Mesenchymal stem cell (in vitro differentiated cells and primary cell): Measurements from ENCODE around the gene FAM168B.

Source experiments
- DNase-seq: peaks from one replicate; pipeline ENCODE4 v3.0.0-alpha.2; 2013
- H2AFZ ChIP-seq: one replicate; pipeline ENCODE4 v1.6.1; 2013; ENCODE audit warnings: low read depth, mild to moderate bottlenecking, control low read depth, inconsistent platforms, low read length, moderate library complexity
- H2AK5ac ChIP-seq: 2 replicates; pipeline ENCODE4 v1.6.1; 2013; ENCODE audit warnings: low read length, moderate library complexity, mild to moderate bottlenecking, inconsistent platforms; ENCODE audit not compliant: severe bottlenecking
- H2BK120ac ChIP-seq: one replicate; pipeline ENCODE4 v1.6.1; 2013; ENCODE audit warnings: low read depth, mild to moderate bottlenecking, inconsistent platforms, low read length, moderate library complexity
- H2BK12ac ChIP-seq, 2 experiments: one replicate each; pipeline ENCODE4 v1.6.1; 2013; ENCODE audit warnings: inconsistent platforms in 2 of 2, low read length in 2 of 2, mild to moderate bottlenecking in 2 of 2, moderate library complexity in 2 of 2, control low read depth in 1 of 2
- H2BK15ac ChIP-seq: one replicate; pipeline ENCODE4 v1.6.1; 2013; ENCODE audit warnings: mild to moderate bottlenecking, low read depth, inconsistent platforms; ENCODE audit not compliant: poor library complexity, severe bottlenecking
- H2BK5ac ChIP-seq: 2 replicates; pipeline ENCODE4 v1.6.1; 2013; ENCODE audit warnings: low read depth, mild to moderate bottlenecking, low read length, control low read depth, inconsistent platforms; ENCODE audit not compliant: poor library complexity, severe bottlenecking
- H3K14ac ChIP-seq, 2 experiments: one replicate each; pipeline ENCODE4 v1.6.1; 2013; ENCODE audit warnings: inconsistent platforms in 2 of 2, low read length in 2 of 2, control low read depth in 1 of 2, mild to moderate bottlenecking in 1 of 2, moderate library complexity in 1 of 2
- H3K18ac ChIP-seq, 2 experiments: one replicate each; pipeline ENCODE4 v1.6.1; 2013; ENCODE audit warnings: inconsistent platforms in 2 of 2, low read length in 2 of 2, control low read depth in 1 of 2, low read depth in 1 of 2, mild to moderate bottlenecking in 1 of 2
- H3K23ac ChIP-seq, 2 experiments: one replicate each; pipeline ENCODE4 v1.6.1; 2013; ENCODE audit warnings: inconsistent platforms in 2 of 2, low read length in 2 of 2, mild to moderate bottlenecking in 2 of 2, moderate library complexity in 2 of 2, control low read depth in 1 of 2
- H3K27ac ChIP-seq: 2 replicates; pipeline ENCODE4 v1.5.1; 2013; ENCODE audit warnings: mild to moderate bottlenecking, moderate library complexity, low read length, control low read depth, inconsistent platforms; ENCODE audit not compliant: poor library complexity, severe bottlenecking
- H3K27me3 ChIP-seq, 2 experiments: 2 replicates each; pipeline versions ENCODE4 v1.6.1 to v1.7.0; 2013; ENCODE audit warnings: low read length in 2 of 2, mild to moderate bottlenecking in 2 of 2, moderate library complexity in 2 of 2, control low read depth in 1 of 2, inconsistent platforms in 1 of 2; ENCODE audit not compliant: control insufficient read depth in 1 of 2, insufficient read depth in 1 of 2
- H3K36me3 ChIP-seq, 2 experiments: 2 replicates each; pipeline versions ENCODE4 v1.6.1 to v1.7.0; 2013; ENCODE audit warnings: low read length in 2 of 2, control low read depth in 1 of 2, inconsistent platforms in 1 of 2, low read depth in 1 of 2, mild to moderate bottlenecking in 1 of 2; ENCODE audit not compliant: insufficient read depth in 2 of 2, control insufficient read depth in 1 of 2
- H3K4ac ChIP-seq, 2 experiments: one replicate each; pipeline ENCODE4 v1.6.1; 2013; ENCODE audit warnings: inconsistent platforms in 2 of 2, low read length in 2 of 2, mild to moderate bottlenecking in 2 of 2, moderate library complexity in 2 of 2, control low read depth in 1 of 2, low read depth in 1 of 2
- H3K4me1 ChIP-seq: 2 replicates; pipeline ENCODE4 v1.6.1; 2013; ENCODE audit warnings: low read depth, low read length, control low read depth; ENCODE audit not compliant: control insufficient read depth, insufficient read depth
- H3K4me2 ChIP-seq: 2 replicates; pipeline ENCODE4 v1.6.1; 2013; ENCODE audit warnings: low read length, mild to moderate bottlenecking, inconsistent platforms; ENCODE audit not compliant: poor library complexity, severe bottlenecking
- H3K4me3 ChIP-seq, 2 experiments: 2 replicates each; pipeline versions ENCODE4 v1.5.1 to v1.7.0; 2013; ENCODE audit warnings: low read length in 2 of 2, mild to moderate bottlenecking in 2 of 2, control low read depth in 1 of 2, low read depth in 1 of 2; ENCODE audit not compliant: insufficient read depth in 1 of 2
- H3K79me1 ChIP-seq: replicated peaks from 2 replicates; pipeline ENCODE4 v1.6.1; 2013; ENCODE audit warnings: mild to moderate bottlenecking, control low read depth, low read length, inconsistent platforms; ENCODE audit not compliant: poor library complexity, severe bottlenecking
- H3K9ac ChIP-seq: 2 replicates; pipeline ENCODE4 v1.7.0; 2013; ENCODE audit warnings: mild to moderate bottlenecking, low read length, moderate library complexity
- H3K9me3 ChIP-seq: 2 replicates; pipeline ENCODE4 v1.7.0; 2013; ENCODE audit warnings: mild to moderate bottlenecking, low read length; ENCODE audit not compliant: control insufficient read depth
- H4K8ac ChIP-seq: one replicate; pipeline ENCODE4 v1.6.1; 2013; ENCODE audit warnings: inconsistent platforms, mild to moderate bottlenecking, low read length, moderate library complexity
- H4K91ac ChIP-seq: one replicate; pipeline ENCODE4 v1.6.1; 2013; ENCODE audit warnings: mild to moderate bottlenecking, low read length, inconsistent platforms
- WGBS: methylation state at CpG from one replicate; pipeline ENCODE4 v1.1.7; 2013; ENCODE audit warnings: mixed read lengths; 5-methylcytosine and 5-hydroxymethylcytosine counted together

Gene FAM168B

DNA sequence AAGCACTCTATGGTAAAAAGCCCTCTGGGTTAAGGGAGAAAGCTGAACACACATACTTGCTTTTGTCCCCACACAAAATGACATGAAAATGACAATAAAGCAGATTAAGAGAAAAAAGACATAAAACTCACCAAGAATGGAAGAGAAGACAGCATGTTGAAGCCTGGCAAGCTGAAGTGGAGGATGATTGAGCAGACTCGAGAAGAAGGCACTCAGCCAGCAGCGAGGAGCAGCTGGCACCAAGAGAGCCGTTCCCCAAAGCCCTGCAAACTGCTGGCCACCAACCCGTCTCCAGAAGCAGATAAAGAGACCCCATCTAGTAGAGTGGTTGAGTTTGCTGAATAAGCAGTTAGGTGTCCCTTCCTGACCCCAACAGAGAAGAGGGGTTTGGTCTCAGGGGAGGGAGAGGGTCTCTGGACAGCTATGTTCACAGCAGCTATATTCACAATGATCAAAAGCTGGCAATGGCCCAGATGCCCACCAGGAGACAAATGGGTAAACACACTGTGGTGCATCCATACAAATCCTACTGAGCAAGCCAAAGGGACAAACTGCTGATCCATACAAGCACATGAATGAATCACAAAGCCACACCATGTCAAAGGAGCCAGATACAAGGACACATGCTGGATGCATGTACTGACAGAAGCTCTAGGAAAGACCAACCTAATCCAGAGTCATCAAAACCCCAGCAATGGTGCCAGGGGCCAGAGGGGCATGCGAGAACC is 36.9 kb downstream of the FAM168B start:
- Histone ChIP-seq H4K91ac (no peak overlapping the region), H3K4me3 (no peak overlapping the region), H3K4me2 (no peak overlapping the region), H3K23ac (no peak overlapping the region), H2AK5ac (no peak overlapping the region), H2AFZ (no peak overlapping the region), H2BK15ac (no peak overlapping the region), H3K36me3 (peaks cover 56 to 82% of the 10 kb centered on the region in 2 experiments), H2BK12ac (no peak overlapping the region), H3K9ac (no peak overlapping the region), H2BK5ac (no peak overlapping the region), H3K27ac (peak overlapping the region; percentile 37), H3K79me1 (peaks cover 37% of the 10 kb centered on the region), H3K14ac (no peak overlapping the region), H4K8ac (no peak overlapping the region), H3K27me3 (no peaks in the 10 kb centered on the region), H3K4me1 (peaks cover 11% of the 10 kb centered on the region), H3K18ac (no peak overlapping the region), H3K9me3 (no peaks in the 10 kb centered on the region), H3K4ac (no peak overlapping the region), H2BK120ac (no peak overlapping the region)
- 97% methylated on average over 5 of the region's 5 CpGs for WGBS
- no peak for DNase-seq

GRCh38 chr2:131055169-131056065 is 37.8 kb downstream of the FAM168B start:
- no peak overlapping the region for H3K14ac ChIP-seq
- H3K4me2 ChIP-seq, result no peak overlapping the region
- no peak overlapping the region for H2BK5ac ChIP-seq
- no peak overlapping the region for H3K23ac ChIP-seq
- H2AK5ac ChIP-seq, result no peak overlapping the region
- H3K36me3 ChIP-seq, result peaks cover 62 to 87% of the 10 kb centered on the region in 2 experiments
- H3K4ac ChIP-seq, result no peak overlapping the region
- H2BK12ac ChIP-seq, result no peak overlapping the region
- no peaks in the 10 kb centered on the region for H3K27me3 ChIP-seq
- WGBS, result 94% methylated on average over 22 of the region's 26 CpGs
- no peak overlapping the region for H2AFZ ChIP-seq
- no peak overlapping the region for H3K9ac ChIP-seq
- no peak overlapping the region for H2BK120ac ChIP-seq
- H4K8ac ChIP-seq, result peak overlapping the region; percentile 31
- no peak overlapping the region for H3K27ac ChIP-seq
- H3K4me3 ChIP-seq, result no peak overlapping the region
- no peak overlapping the region for H2BK15ac ChIP-seq
- no peak overlapping the region for H4K91ac ChIP-seq
- H3K9me3 ChIP-seq, result no peaks in the 10 kb centered on the region
- DNase-seq, result no peak
- no peak overlapping the region for H3K18ac ChIP-seq
- H3K4me1 ChIP-seq, result peaks cover 11% of the 10 kb centered on the region
- peaks cover 42% of the 10 kb centered on the region for H3K79me1 ChIP-seq

DNA sequence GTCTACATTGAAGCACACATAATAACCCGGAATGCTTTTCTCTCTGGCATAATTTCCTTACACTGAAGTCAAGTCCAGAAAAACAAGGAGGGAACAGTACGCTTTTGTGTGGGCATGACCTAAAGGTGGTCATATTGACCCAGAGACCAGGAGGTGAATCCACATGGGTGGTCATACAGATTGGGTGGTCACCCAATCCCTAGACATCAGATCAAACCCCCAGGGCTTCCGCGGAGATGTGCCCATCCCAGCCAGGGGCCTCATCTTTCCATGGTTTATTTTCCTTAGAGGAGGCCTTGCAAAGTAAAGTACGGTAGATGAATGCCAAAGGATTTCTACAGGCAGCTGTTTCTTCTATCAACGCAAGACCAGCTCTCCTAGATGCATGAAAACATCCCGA is 38.8 kb downstream of the FAM168B start:
- no peak overlapping the region for H3K9ac ChIP-seq
- H3K4me2 ChIP-seq, result no peak overlapping the region
- H3K14ac ChIP-seq, result no peak overlapping the region
- H3K36me3 ChIP-seq, result peaks cover 57 to 90% of the 10 kb centered on the region in 2 experiments
- DNase-seq, result no peak
- WGBS, result 100% methylated on average over 3 of the region's 7 CpGs
- H3K23ac ChIP-seq, result no peak overlapping the region
- H2BK5ac ChIP-seq, result no peak overlapping the region
- H3K9me3 ChIP-seq, result no peaks in the 10 kb centered on the region
- no peak overlapping the region for H2BK12ac ChIP-seq
- peaks cover 47% of the 10 kb centered on the region for H3K79me1 ChIP-seq
- peaks cover 11% of the 10 kb centered on the region for H3K4me1 ChIP-seq
- no peak overlapping the region for H3K4me3 ChIP-seq
- no peak overlapping the region for H4K91ac ChIP-seq
- H3K4ac ChIP-seq, result no peak overlapping the region
- no peak overlapping the region for H2BK15ac ChIP-seq
- no peaks in the 10 kb centered on the region for H3K27me3 ChIP-seq
- no peak overlapping the region for H4K8ac ChIP-seq
- no peak overlapping the region for H3K18ac ChIP-seq
- no peak overlapping the region for H2AFZ ChIP-seq
- H2BK120ac ChIP-seq, result no peak overlapping the region
- H2AK5ac ChIP-seq, result no peak overlapping the region
- no peak overlapping the region for H3K27ac ChIP-seq

DNA sequence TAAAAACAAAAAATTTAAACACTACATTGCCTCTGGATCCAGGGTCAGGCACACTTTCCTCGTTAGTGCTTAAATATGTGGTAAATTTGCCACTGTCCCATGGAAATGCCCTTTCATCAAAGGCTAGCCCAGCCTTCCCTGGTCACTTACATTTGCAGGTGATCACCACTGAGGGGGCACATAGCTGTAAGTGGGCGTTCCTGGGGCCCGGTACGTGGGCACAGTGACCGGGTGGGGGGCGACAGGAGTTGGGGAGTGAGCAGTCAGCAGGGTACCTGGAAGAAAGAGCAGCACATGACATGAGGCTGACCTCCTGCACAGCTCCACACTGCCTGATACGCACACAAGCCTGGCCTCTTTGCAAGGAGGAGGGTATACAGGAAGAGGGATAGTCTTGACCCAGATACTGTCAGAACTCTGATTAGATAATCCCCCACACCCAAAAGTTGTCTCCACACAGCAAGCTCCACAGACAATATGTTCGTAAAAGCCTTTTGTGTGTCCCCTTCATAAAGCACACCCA is 40.5 kb downstream of the FAM168B start:
- Histone ChIP-seq H2BK5ac (no peak overlapping the region), H3K23ac (no peak overlapping the region), H3K9me3 (no peaks in the 10 kb centered on the region), H2BK12ac (no peak overlapping the region), H2BK15ac (no peak overlapping the region), H2BK120ac (no peak overlapping the region), H3K4ac (no peak overlapping the region), H3K4me3 (no peak overlapping the region), H4K91ac (peak overlapping the region; percentile 43), H3K9ac (no peak overlapping the region), H2AK5ac (no peak overlapping the region), H3K79me1 (peaks cover 53% of the 10 kb centered on the region), H3K4me1 (peaks cover 11% of the 10 kb centered on the region), H3K14ac (no peak overlapping the region), H2AFZ (no peak overlapping the region), H3K4me2 (no peak overlapping the region), H4K8ac (no peak overlapping the region), H3K27ac (no peak overlapping the region), H3K27me3 (no peaks in the 10 kb centered on the region), H3K36me3 (peaks cover 67 to 93% of the 10 kb centered on the region in 2 experiments), H3K18ac (no peak overlapping the region)
- 98% methylated on average over 7 of the region's 8 CpGs for WGBS
- no peak for DNase-seq
